Skeletal muscle cell (primary cell): ENCODE data around the gene UGT1A7.
A peak's percentile ranks its signal among the peaks of the same experiment; 100 is the strongest.
"Not testable (repeated sequence)": the region's sequence is repeated elsewhere in the genome, so short reads cannot be mapped to it uniquely, and the experiment has no call there.

Experiments used
- DNase-seq: peaks from one replicate; pipeline ENCODE4 v3.0.0-alpha.2; 2010; ENCODE audit warnings: low read depth
- H3K4me3 ChIP-seq: 2 replicates; pipeline ENCODE4 v1.5.1; 2011; ENCODE audit warnings: low read depth, mild to moderate bottlenecking, control low read depth, low read length, moderate library complexity

Gene UGT1A7

GRCh38 chr2:233676046-233676445 is 5.7 kb upstream of the UGT1A7 start:
- H3K4me3 ChIP-seq: no peak overlapping the region
- no peak for DNase-seq

DNA sequence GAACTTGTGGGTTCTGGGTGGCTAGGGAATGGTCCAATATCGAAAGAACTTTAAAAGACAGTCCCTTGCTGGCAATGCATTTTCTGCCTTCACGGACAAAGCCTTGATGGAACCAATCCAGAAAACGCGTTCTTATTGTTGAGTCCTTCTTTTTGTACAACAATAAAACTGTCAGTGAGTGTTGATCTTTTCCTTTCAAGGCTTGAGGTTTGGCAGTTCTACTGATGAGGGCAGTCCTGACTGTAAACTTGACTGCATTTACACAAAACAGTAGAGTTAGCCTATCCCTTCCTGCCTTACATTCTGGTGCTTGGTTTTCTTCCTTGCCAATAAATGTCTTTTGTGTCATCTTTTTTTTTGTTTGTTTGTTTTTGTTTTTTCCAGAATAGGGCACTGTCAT is 2.5 kb upstream of the UGT1A7 start:
- no peak for DNase-seq
- no peak overlapping the region for H3K4me3 ChIP-seq

- no peak for DNase-seq
- H3K4me3 ChIP-seq: no peak overlapping the region
Observed at GRCh38 chr2:233680361-233681045, 1.2 kb upstream of the UGT1A7 start.

DNA sequence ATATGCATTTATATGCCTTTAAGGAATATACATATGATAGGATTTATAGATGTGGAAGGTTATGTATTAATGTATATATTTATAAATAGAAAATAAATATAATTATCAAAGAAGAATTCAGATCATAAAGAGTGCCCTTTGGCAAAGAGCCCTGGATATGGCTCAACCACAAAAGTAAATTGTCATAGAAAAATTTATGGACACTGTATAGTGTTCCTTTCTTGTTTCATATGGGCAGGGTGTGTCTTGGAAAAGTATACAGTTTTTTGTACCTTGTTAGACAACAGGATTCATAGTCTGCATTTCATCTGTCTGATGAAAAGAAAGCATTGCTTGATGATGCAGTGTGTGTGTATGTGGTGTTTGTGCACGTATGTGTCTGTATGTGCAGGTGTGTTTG is 2.9 kb downstream of the UGT1A7 start:
- no peak for DNase-seq
- no peak overlapping the region for H3K4me3 ChIP-seq

DNA sequence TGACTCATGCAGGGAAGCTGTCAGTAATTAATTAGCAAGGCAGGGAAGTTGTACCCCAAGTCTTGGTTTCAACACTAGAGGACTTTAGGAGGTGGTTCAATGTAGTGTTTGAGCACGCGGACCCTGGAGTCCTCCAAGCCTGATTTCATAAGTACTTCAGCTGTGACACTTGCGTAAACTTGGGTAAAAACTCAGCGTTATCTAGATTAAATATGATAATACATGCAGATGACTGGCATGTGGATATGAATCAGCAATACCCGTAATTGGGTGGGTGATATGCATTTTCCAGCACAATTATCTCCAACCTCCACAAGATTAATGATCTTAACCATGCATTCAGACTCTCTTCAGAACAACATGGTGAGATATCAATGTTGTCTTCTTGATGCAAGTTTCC is 5.2 kb downstream of the UGT1A7 start:
- no peak for DNase-seq
- no peak overlapping the region for H3K4me3 ChIP-seq

DNA sequence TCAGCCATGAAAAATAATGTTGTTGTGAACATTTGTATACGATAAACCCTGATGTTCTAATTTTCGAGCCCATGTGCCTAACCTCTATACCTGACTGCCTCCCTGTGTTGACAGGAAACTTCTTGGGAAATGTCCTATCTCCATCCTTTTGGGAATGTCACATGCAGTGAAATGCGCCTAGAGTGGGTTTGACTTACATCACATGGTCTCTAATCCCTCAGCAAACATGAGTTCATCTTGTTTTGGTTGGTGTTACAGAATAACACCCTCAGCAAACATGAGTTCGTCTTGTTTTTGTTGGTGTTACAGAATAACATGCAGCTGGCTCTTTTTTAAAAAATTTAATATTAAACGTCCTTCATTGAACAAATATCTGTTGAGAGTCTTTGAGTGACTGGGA is 6.6 kb downstream of the UGT1A7 start:
- H3K4me3 ChIP-seq: no peak overlapping the region
- DNase-seq: no peak

DNA sequence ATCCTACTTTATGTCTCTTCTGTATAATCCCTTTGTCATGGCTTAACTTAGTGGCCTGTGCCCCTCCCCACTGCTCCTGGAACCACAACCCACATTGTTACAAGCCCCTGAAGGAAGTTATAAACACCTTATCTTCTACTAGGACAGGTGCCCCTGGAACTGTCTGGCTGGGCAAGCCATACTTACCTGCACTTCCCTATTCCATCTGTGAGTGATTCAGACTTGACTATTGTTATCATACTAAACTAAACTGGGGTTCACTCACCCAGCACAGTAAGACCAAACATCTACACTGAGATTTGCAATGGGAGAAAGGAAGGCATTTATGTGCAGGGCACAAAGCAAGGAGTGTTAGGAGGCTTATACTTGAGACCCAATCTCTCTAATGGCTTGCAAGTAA is 7.3 kb downstream of the UGT1A7 start:
- DNase-seq: no peak
- H3K4me3 ChIP-seq: no peak overlapping the region

GRCh38 chr2:233689501-233689900 is 7.8 kb downstream of the UGT1A7 start:
- no peak overlapping the region for H3K4me3 ChIP-seq
- no peak for DNase-seq

DNA sequence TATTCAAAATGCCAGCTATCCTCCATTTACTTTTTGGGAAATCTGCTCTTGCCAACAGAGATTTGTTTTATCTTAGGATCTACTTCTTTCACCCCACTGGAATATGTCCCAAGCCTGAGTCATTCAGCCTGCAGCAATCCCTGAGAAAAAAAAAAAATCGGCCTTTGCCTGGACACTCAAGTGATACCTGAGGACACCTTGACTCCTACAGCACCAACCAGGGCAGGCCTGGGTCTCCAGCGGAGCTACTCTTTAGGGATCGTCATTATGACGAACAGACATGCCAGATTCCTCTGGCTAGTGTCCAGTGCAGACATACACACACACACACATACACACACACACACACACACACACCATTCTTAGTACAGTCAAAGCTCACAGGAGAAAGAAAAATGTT is 8.7 kb downstream of the UGT1A7 start:
- no peak overlapping the region for H3K4me3 ChIP-seq
- DNase-seq: no peak

- no peak for DNase-seq
- H3K4me3 ChIP-seq: no peak overlapping the region
Observed at GRCh38 chr2:233691443-233692433, 10.0 kb downstream of the UGT1A7 start.

GRCh38 chr2:233692648-233693047 is 10.9 kb downstream of the UGT1A7 start, which contains the start of gene UGT1A6:
Gene UGT1A6 (plus strand): TSS chr2:233692890. CDS start chr2:233693005, 115 bp downstream.
- no peak within 1 kb of the TSS for H3K4me3 ChIP-seq

DNA sequence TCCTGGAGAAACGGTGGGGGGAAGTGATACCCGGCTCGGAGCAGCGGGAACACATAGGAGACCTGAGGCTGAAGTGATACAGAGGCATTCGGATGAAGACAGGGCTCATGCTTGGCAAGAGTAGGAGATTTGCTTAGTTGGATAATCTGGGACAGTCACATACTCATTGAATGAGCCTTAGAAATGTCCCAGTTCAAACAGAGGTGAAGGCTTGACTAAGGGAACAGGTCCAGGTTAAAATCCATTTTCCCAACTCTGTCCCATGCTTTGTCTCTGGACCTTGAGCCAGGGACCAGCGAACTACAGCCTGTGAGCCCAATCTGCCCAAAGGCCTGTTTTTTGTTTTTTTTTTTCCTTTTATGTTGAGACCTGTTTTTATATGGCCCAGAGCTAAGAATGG is 12.3 kb downstream of the UGT1A7 start:
- no peak overlapping the region for H3K4me3 ChIP-seq
- no peak for DNase-seq

More at GRCh38 chr2:233692648-233693047, 10.9 kb downstream of the UGT1A7 start, which contains the start of gene UGT1A6:
- DNase-seq: no peak

- no peak for DNase-seq
- no peak overlapping the region for H3K4me3 ChIP-seq
Observed at GRCh38 chr2:233698740-233699139, 17.0 kb downstream of the UGT1A7 start.

DNA sequence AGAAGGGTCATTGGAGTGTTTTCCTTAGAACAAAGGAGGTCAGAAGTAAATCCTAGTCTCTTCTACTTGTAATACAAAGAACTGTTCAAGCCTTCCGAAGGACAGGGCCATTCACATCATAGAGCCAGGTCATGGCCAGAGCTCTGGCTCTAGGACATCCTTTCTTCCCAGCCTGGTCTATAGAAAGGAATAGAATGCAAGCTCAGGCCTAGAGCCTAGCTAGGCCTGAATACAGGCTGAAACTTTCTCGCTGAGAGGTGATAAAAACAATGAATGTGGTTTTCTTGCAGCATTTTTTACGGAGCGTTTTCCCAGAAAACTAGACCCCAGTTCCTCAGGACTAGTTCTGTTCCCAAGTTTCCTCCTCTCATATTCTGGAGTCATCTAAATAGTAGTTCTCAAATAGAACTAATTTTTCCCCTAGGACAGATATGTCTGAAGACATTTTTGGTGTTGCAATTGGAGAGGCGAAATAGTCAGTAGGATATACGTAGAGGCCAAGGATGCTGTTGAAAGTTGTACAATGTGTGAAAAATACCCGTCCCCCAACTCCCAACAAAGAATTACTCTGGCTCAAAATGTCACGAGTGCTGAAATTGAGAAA is 17.8 kb downstream of the UGT1A7 start:
- H3K4me3 ChIP-seq: no peak overlapping the region
- DNase-seq: no peak

DNA sequence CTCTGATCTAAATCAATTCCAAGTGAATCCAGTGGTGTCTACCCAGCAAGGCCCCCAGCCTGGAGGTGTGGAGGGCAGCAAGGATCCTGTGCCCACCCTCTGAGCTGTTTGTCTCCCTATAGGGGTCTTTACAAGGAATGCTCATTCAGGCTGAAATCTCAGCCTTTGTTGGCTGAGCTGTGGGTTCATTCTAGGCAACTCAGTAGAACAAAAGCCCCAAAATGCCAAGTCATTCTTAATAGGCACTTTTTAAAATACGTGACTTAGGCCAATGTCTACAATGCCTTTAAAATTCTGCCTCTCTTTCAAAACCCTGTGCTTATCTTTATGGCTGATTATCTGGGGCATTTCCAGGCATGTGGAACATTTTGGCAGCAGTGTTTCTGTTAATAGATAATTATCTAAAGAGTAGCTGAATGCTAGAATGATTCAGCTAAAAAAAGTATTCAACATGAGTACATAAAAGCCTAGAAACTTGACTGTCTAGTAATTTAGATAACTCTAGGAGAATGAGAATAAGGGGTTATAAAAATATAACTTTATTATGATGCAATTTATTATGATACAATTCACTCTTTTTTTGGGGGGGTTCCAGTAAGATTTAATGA is 18.4 kb downstream of the UGT1A7 start:
- no peak overlapping the region for H3K4me3 ChIP-seq
- DNase-seq: no peak

DNA sequence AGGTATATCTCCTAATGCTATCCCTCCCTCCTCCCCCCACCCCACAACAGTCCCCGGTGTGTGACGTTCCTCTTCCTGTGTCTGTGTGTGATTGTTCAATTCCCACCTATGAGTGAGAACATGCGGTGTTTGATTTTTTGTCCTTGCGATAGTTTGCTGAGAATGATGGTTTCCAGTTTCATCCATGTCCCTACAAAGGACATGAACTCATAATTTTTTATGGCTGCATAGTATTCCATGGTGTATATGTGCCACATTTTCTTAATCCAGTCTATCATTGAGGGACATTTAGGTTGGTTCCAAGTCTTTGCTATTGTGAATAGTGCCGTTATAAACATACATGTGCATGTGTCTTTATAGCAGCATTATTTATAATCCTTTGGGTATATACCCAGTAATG is 19.1 kb downstream of the UGT1A7 start:
- DNase-seq, H3K4me3 ChIP-seq: not testable (repeated sequence)

DNA sequence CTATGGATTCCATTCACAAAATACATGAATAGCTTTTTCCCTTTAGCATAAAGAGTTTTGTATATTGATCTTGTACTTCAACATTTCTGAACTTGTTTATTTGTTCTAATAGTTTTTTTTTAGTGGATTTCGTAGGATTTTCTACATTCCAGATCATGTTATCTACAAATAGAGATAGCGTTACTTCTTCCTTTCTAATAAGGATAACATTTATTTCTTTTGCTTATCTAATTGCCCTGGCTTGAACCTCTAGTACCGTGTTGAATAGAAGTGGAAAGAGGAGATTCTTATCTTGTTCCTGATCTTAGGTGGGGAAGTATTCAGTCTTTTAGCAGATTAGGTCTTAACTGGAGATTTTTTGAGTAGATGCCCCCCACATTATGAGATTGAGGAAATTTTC is 20.5 kb downstream of the UGT1A7 start:
- H3K4me3 ChIP-seq: no peak overlapping the region
- no peak for DNase-seq

- H3K4me3 ChIP-seq: no peak overlapping the region
- no peak for DNase-seq
Observed at GRCh38 chr2:233705911-233706506, 24.3 kb downstream of the UGT1A7 start.

GRCh38 chr2:233706720-233707119 is 25.0 kb downstream of the UGT1A7 start:
- DNase-seq: peak; percentile 3
- no peak overlapping the region for H3K4me3 ChIP-seq
